ENCODE measurements around the gene NDUFS2.

DNA sequence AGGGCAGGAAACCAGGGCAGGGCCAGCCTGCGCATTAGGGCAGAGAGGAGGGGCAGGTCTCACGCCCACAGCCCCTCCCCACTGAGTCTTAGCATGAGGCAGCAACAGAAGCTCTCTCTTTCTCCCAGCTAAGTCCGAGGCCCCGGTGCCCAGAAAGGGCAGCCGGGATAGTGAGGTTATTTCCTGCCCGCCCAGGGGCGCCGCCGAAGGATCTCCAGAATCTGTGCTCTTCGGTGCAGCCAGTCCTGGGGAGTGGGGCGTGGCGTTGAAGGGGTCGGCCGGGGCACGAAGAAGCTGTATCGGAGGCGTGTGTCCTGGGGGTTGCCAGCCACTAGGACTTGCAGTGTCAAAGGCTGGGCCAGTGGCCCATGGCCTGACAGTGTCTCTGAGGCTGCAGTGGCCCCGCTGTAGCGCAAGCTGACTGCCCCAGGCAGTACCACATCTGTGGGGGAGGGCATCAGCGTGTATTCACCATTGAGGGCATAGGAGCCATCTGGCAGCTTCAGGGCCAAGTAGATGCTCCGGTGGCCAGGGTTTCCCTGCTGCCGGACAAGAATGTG is 11.1 kb upstream of the NDUFS2 start:
- TF ChIP-seq POLR2A (IDR thresholded peaks at IDR 0.05) = no peak
- TF ChIP-seq, protein P1, sequence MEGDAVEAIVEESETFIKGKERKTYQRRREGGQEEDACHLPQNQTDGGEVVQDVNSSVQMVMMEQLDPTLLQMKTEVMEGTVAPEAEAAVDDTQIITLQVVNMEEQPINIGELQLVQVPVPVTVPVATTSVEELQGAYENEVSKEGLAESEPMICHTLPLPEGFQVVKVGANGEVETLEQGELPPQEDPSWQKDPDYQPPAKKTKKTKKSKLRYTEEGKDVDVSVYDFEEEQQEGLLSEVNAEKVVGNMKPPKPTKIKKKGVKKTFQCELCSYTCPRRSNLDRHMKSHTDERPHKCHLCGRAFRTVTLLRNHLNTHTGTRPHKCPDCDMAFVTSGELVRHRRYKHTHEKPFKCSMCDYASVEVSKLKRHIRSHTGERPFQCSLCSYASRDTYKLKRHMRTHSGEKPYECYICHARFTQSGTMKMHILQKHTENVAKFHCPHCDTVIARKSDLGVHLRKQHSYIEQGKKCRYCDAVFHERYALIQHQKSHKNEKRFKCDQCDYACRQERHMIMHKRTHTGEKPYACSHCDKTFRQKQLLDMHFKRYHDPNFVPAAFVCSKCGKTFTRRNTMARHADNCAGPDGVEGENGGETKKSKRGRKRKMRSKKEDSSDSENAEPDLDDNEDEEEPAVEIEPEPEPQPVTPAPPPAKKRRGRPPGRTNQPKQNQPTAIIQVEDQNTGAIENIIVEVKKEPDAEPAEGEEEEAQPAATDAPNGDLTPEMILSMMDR (IDR thresholded peaks at IDR 0.05) = no peak
